SK-N-SH (cell line): ENCODE measurements around the gene PRDM11. TPM values are rescaled to one million over a fixed set of nuclear protein-coding genes. Genes with fewer than 3 reads are reported as not detected.

Source experiments
- CTCF ChIA-PET: fragments of 300-600, 350-600 bp; formaldehyde crosslinking; extraction: SDS; loops from one replicate; lab custom pipeline; 2021; lab: Yijun Ruan, JAX
- POLR2A ChIA-PET: fragments of 350-600 bp; sonication (Branson Sonifier 250); formaldehyde crosslinking; extraction: SDS; loops from one replicate; lab custom pipeline; 2020; ENCODE audit warnings: antibody characterized with exemption, inconsistent platforms; lab: Yijun Ruan, JAX
- DNase-seq: peaks from one replicate; pipeline ENCODE4 v3.0.0; 2012
- H2AFZ ChIP-seq: fragments of 200-600 bp; sonication (generic); 2 replicates; pipeline ENCODE4 v1.8.1; 2016; ENCODE audit warnings: antibody characterized with exemption, mild to moderate bottlenecking, low read depth
- H3F3A ChIP-seq: fragments of 200-600 bp; sonication (generic); replicated peaks from 2 replicates; pipeline ENCODE3; 2016; ENCODE audit warnings: antibody characterized with exemption, mild to moderate bottlenecking; ENCODE audit not compliant: insufficient read depth
- H3K27ac ChIP-seq, 2 experiments: fragments of 200-500 bp in 1 of 2; fragments of 200-600 bp in 1 of 2; sonication (Bioruptor generic) in 1 of 2; sonication (generic), shearing (Covaris generic) in 1 of 2; 2 replicates each; pipeline versions ENCODE4 v1.5.1 to v1.6.1; 2014 to 2016; ENCODE audit warnings: low read depth in 2 of 2, inconsistent platforms in 1 of 2, low read length in 1 of 2, mild to moderate bottlenecking in 1 of 2, mixed read lengths in 1 of 2
- H3K27me3 ChIP-seq: fragments of 200-600 bp; sonication (generic), shearing (Covaris generic); 2 replicates; pipeline ENCODE4 v1.6.1; 2016; ENCODE audit warnings: mixed run types; ENCODE audit not compliant: insufficient read depth
- H3K36me3 ChIP-seq, 2 experiments: fragments of 200-500 bp in 1 of 2; fragments of 200-600 bp in 1 of 2; sonication (Bioruptor generic) in 1 of 2; sonication (generic) in 1 of 2; replicated peaks in 1 of 2; 2 replicates each; pipeline versions ENCODE3 to v1.5.1; 2014 to 2016; ENCODE audit warnings: low read length in 1 of 2, mild to moderate bottlenecking in 1 of 2; ENCODE audit not compliant: insufficient read depth in 2 of 2, control insufficient read depth in 1 of 2
- H3K4me1 ChIP-seq, 2 experiments: fragments of 200-500 bp in 1 of 2; fragments of 200-600 bp in 1 of 2; sonication (Bioruptor generic) in 1 of 2; sonication (generic), shearing (Covaris generic) in 1 of 2; 2 replicates each; pipeline versions ENCODE4 v1.5.1 to v1.6.1; 2014 to 2016; ENCODE audit warnings: low read depth in 1 of 2, low read length in 1 of 2, mixed run types in 1 of 2; ENCODE audit not compliant: insufficient read depth in 2 of 2, control insufficient read depth in 1 of 2
- H3K4me2 ChIP-seq: fragments of 200-600 bp; sonication (generic), shearing (Covaris generic); 2 replicates; pipeline ENCODE4 v1.6.1; 2017; ENCODE audit warnings: mixed run types
- H3K4me3 ChIP-seq, 2 experiments: fragments of 200-500 bp in 1 of 2; fragments of 200-600 bp in 1 of 2; sonication (Bioruptor generic) in 1 of 2; sonication (generic), shearing (Covaris generic) in 1 of 2; 2 replicates each; pipeline versions ENCODE4 v1.5.1 to v1.8.1; 2014 to 2016; ENCODE audit warnings: low read depth in 2 of 2, inconsistent platforms in 1 of 2, low read length in 1 of 2, mild to moderate bottlenecking in 1 of 2, mixed read lengths in 1 of 2, moderate library complexity in 1 of 2
- H3K79me2 ChIP-seq: fragments of 200-600 bp; sonication (generic); 2 replicates; pipeline ENCODE4 v1.8.1; 2017; ENCODE audit warnings: mild to moderate bottlenecking; ENCODE audit not compliant: insufficient read depth
- H3K9ac ChIP-seq: fragments of 200-600 bp; sonication (generic); 2 replicates; pipeline ENCODE4 v1.6.1; 2017; ENCODE audit warnings: mixed run types
- H3K9me2 ChIP-seq: fragments of 200-600 bp; sonication (generic); 2 replicates; pipeline ENCODE4 v1.6.1; 2017; ENCODE audit warnings: mixed run types
- H3K9me3 ChIP-seq: fragments of 200-600 bp; sonication (generic); 2 replicates; pipeline ENCODE4 v1.6.1; 2017; ENCODE audit warnings: mixed run types, mild to moderate bottlenecking, moderate library complexity
- H4K20me1 ChIP-seq: fragments of 200-600 bp; sonication (generic); 2 replicates; pipeline ENCODE4 v1.6.1; 2017; ENCODE audit warnings: mild to moderate bottlenecking, mixed run types; ENCODE audit not compliant: insufficient read depth
- ELF1 ChIP-seq: IDR thresholded peaks from 2 replicates; pipeline ENCODE4 v1.4.0; 2012
- EP300 ChIP-seq, 2 experiments: IDR thresholded peaks; 2 replicates each; pipeline versions ENCODE4 v1.4.0 to v1.6.1; 2012; ENCODE audit warnings: borderline replicate concordance in 1 of 2, low read depth in 1 of 2, low read length in 1 of 2
- FOSL2 ChIP-seq: IDR thresholded peaks from 2 replicates; pipeline ENCODE4 v1.4.0; 2012; ENCODE audit warnings: low read depth, mild to moderate bottlenecking, moderate library complexity, borderline replicate concordance
- FOXJ3 ChIP-seq: sonication (generic); formaldehyde crosslinking; IDR thresholded peaks from 2 replicates; pipeline ENCODE4 v1.5.1; 2020; ENCODE audit warnings: mild to moderate bottlenecking, missing genetic modification reagents
- MEF2A ChIP-seq: IDR thresholded peaks from 2 replicates; pipeline ENCODE4 v1.4.0; 2012; ENCODE audit warnings: low read depth, borderline replicate concordance
- MXI1 ChIP-seq: IDR thresholded peaks from 2 replicates; pipeline ENCODE4 v1.6.1; 2012; ENCODE audit warnings: mild to moderate bottlenecking, low read depth, low read length, improper control_type of control experiment
- NFIC ChIP-seq: IDR thresholded peaks from 2 replicates; pipeline ENCODE4 v1.4.0; 2012; ENCODE audit warnings: borderline replicate concordance
- POLR2AphosphoS5 ChIP-seq: IDR thresholded peaks from 2 replicates; pipeline ENCODE4 v1.6.1; 2012; ENCODE audit warnings: low read depth, low read length
- RAD21 ChIP-seq: IDR thresholded peaks from 2 replicates; pipeline ENCODE4 v1.6.1; 2012; ENCODE audit warnings: mild to moderate bottlenecking, low read length
- RCOR1 ChIP-seq: fragments of 150-350 bp; IDR thresholded peaks from 2 replicates; pipeline ENCODE4 v1.6.1; 2017; ENCODE audit warnings: antibody characterized with exemption, low read length
- REST ChIP-seq: IDR thresholded peaks from 2 replicates; pipeline ENCODE4 v1.6.1; 2012; ENCODE audit warnings: mild to moderate bottlenecking, low read depth, low read length, moderate library complexity
- TAF1 ChIP-seq: IDR thresholded peaks from 2 replicates; pipeline ENCODE4 v1.6.1; 2012; ENCODE audit warnings: low read depth, mild to moderate bottlenecking, low read length, moderate library complexity, borderline replicate concordance
- USF1 ChIP-seq: IDR thresholded peaks from 2 replicates; pipeline ENCODE4 v1.4.0; 2012; ENCODE audit warnings: low read depth, borderline replicate concordance
- USF2 ChIP-seq: fragments of 150-350 bp; IDR thresholded peaks from 2 replicates; pipeline ENCODE4 v1.6.1; 2017; ENCODE audit warnings: antibody characterized with exemption, low read length, low read depth, borderline replicate concordance
- YY1 ChIP-seq: IDR thresholded peaks from 2 replicates; pipeline ENCODE4 v1.4.0; 2012; ENCODE audit warnings: low read depth, mild to moderate bottlenecking
- WGBS: methylation state at CpG from one replicate; pipeline ENCODE4 v1.1.6; 2017; ENCODE audit warnings: low lambda C conversion rate; 5-methylcytosine and 5-hydroxymethylcytosine counted together
- polyA plus RNA-seq, 3 experiments: library from polyadenylated mRNA; depleted of rRNA; stranded (reverse); fragments of >200 nt; gene quantifications; 2 replicates each; pipeline ENCODE4 v1.2.3, GENCODE V29; 2012
- TF ChIP-seq, protein P1 (sequence below): fragments of 200-600 bp; sonication (generic); IDR thresholded peaks from 2 replicates; pipeline ENCODE4 v1.6.1; 2017; ENCODE audit warnings: antibody characterized with exemption, mild to moderate bottlenecking, moderate library complexity
- TF ChIP-seq, protein P2 (sequence below): IDR thresholded peaks from 2 replicates; pipeline ENCODE4; 2012
- TF ChIP-seq, protein P3 (sequence below): IDR thresholded peaks from 2 replicates; pipeline ENCODE4 v1.4.0; 2012; ENCODE audit warnings: low read depth, borderline replicate concordance

The PRDM11 gene
- polyA plus RNA-seq, 1 of the 3 experiments (the other 2 are of a cell fraction): 4.5 TPM

DNA sequence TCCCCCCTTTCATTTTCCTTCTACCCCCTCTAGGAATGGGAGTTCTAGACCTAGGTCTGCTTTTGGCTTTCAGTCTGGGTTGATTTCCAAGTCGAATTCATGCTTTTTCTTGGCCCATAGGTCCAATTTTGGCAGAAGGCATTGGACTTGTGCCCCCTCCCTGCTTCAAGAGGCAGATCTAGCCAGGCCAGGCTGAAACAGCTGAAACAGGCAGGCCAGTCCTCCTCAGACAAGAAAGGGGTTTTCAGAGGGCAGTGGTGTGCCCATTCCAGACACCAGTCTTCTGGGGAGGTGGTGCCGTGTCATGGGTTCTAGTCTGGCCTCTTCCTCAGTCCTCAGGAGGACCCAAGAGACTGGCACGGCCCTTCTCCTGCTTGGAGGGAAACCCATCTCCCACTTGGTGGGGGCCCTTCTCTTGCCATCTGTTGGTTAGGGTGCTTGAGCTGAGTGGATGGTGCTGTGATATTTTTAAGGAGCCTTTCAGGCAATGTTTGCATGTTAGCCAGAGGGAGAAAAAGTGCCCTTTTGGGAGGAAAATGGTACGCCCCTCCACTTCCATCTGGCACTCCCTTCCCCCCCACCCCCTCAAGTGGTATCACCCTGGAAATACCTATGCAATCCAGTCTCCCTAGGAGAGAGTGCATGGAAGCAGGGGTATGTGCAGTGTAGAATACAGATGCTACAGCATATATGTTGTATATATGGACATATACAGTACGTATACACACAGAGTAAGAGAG lies 86.1 kb downstream of the PRDM11 start:
- no peak overlapping the region for H2AFZ ChIP-seq
- peaks cover 0 to 2% of the 10 kb centered on the region in 2 experiments; a peak in 1 of 4 replicates for H3K4me1 ChIP-seq
- no peaks in the 10 kb centered on the region for H3K36me3 ChIP-seq
- TF ChIP-seq POLR2AphosphoS5 (no peak), RCOR1 (no peak), FOXJ3 (CRISPR knock-in tag) (no peak), REST (no peak), YY1 (no peak), RAD21 (no peak), TAF1 (no peak), MXI1 (no peak), USF1 (no peak), NFIC (no peak), MEF2A (no peak), EP300 (IDR thresholded peaks at IDR 0.05; ENCODE audit: borderline replicate concordance in 1 of 2, low read depth in 1 of 2, low read length in 1 of 2) (no peak), ELF1 (no peak), USF2 (no peak), FOSL2 (no peak)
- TF ChIP-seq, protein P1, sequence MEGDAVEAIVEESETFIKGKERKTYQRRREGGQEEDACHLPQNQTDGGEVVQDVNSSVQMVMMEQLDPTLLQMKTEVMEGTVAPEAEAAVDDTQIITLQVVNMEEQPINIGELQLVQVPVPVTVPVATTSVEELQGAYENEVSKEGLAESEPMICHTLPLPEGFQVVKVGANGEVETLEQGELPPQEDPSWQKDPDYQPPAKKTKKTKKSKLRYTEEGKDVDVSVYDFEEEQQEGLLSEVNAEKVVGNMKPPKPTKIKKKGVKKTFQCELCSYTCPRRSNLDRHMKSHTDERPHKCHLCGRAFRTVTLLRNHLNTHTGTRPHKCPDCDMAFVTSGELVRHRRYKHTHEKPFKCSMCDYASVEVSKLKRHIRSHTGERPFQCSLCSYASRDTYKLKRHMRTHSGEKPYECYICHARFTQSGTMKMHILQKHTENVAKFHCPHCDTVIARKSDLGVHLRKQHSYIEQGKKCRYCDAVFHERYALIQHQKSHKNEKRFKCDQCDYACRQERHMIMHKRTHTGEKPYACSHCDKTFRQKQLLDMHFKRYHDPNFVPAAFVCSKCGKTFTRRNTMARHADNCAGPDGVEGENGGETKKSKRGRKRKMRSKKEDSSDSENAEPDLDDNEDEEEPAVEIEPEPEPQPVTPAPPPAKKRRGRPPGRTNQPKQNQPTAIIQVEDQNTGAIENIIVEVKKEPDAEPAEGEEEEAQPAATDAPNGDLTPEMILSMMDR: no peak
- TF ChIP-seq, protein P2, sequence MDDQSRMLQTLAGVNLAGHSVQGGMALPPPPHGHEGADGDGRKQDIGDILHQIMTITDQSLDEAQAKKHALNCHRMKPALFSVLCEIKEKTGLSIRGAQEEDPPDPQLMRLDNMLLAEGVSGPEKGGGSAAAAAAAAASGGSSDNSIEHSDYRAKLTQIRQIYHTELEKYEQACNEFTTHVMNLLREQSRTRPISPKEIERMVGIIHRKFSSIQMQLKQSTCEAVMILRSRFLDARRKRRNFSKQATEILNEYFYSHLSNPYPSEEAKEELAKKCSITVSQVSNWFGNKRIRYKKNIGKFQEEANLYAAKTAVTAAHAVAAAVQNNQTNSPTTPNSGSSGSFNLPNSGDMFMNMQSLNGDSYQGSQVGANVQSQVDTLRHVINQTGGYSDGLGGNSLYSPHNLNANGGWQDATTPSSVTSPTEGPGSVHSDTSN: no peak
- TF ChIP-seq, protein P3, sequence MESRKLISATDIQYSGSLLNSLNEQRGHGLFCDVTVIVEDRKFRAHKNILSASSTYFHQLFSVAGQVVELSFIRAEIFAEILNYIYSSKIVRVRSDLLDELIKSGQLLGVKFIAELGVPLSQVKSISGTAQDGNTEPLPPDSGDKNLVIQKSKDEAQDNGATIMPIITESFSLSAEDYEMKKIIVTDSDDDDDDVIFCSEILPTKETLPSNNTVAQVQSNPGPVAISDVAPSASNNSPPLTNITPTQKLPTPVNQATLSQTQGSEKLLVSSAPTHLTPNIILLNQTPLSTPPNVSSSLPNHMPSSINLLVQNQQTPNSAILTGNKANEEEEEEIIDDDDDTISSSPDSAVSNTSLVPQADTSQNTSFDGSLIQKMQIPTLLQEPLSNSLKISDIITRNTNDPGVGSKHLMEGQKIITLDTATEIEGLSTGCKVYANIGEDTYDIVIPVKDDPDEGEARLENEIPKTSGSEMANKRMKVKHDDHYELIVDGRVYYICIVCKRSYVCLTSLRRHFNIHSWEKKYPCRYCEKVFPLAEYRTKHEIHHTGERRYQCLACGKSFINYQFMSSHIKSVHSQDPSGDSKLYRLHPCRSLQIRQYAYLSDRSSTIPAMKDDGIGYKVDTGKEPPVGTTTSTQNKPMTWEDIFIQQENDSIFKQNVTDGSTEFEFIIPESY: no peak
- WGBS: 60% methylated on average over 4 of the region's 5 CpGs
- no peaks in the 10 kb centered on the region for H3K79me2 ChIP-seq
- ChIA-PET CTCF (interaction anchor here (0.6 to 5.5 kb wide), 35 partner anchors 10 to 296 kb away, joined by 3 to 43 read pairs (median 6); partner anchors contain the start of gene SYT13), POLR2A (no interaction called here)
- H4K20me1 ChIP-seq: no peaks in the 10 kb centered on the region
- H3F3A ChIP-seq: no peaks in the 10 kb centered on the region
- H3K9ac ChIP-seq: no peak overlapping the region
- H3K4me3 ChIP-seq: no peak overlapping the region
- DNase-seq: no peak
- H3K9me2 ChIP-seq: no peaks in the 10 kb centered on the region
- H3K4me2 ChIP-seq: no peak overlapping the region
- H3K9me3 ChIP-seq: no peaks in the 10 kb centered on the region
- H3K27me3 ChIP-seq: no peaks in the 10 kb centered on the region; the same call in 1 of the 2 replicates
- H3K27ac ChIP-seq: no peak overlapping the region
